ENCODE results near the gene PTTG1IP.
"Not testable (repeated sequence)": the region's sequence is repeated elsewhere in the genome, so short reads cannot be mapped to it uniquely, and the experiment has no call there.

Gene PTTG1IP

GRCh38 chr21:44842721-44843445 is 30.6 kb downstream of the PTTG1IP start:
- DNase-seq (ENCODE audit: low spot score) = no peak

- DNase-seq (ENCODE audit: low spot score) = no peak
These were observed 31.4 kb downstream of the PTTG1IP start for GRCh38 chr21:44842087-44842486.

- no peak for DNase-seq (ENCODE audit: low spot score)
These were observed 32.7 kb downstream of the PTTG1IP start for GRCh38 chr21:44840771-44841170.

GRCh38 chr21:44838951-44839350 is 34.5 kb downstream of the PTTG1IP start:
- DNase-seq (ENCODE audit: low spot score) = no peak

- peak; percentile 26 for DNase-seq (ENCODE audit: low spot score)
These were observed 35.2 kb downstream of the PTTG1IP start for GRCh38 chr21:44838039-44838895.

- DNase-seq (ENCODE audit: low spot score) = no peak
These were observed 36.0 kb downstream of the PTTG1IP start for GRCh38 chr21:44837537-44837936.

GRCh38 chr21:44836666-44837471 is 36.6 kb downstream of the PTTG1IP start:
- no peak for DNase-seq (ENCODE audit: low spot score)

GRCh38 chr21:44836349-44836665 is 37.2 kb downstream of the PTTG1IP start:
- no peak for DNase-seq (ENCODE audit: low spot score)

- no peak for DNase-seq (ENCODE audit: low spot score)
These were observed 37.9 kb downstream of the PTTG1IP start for GRCh38 chr21:44835647-44835973.

GRCh38 chr21:44834951-44835646 is 38.4 kb downstream of the PTTG1IP start:
- no peak for DNase-seq (ENCODE audit: low spot score)

- no peak for DNase-seq (ENCODE audit: low spot score)
These were observed 39.1 kb downstream of the PTTG1IP start for GRCh38 chr21:44834231-44834950.

GRCh38 chr21:44833663-44834062 is 39.8 kb downstream of the PTTG1IP start:
- no peak for DNase-seq (ENCODE audit: low spot score)

GRCh38 chr21:44832516-44833255 is 40.8 kb downstream of the PTTG1IP start:
- not testable (repeated sequence) for DNase-seq (ENCODE audit: low spot score)

- no peak for DNase-seq (ENCODE audit: low spot score)
These were observed 42.1 kb downstream of the PTTG1IP start for GRCh38 chr21:44831227-44831860.

- DNase-seq (ENCODE audit: low spot score) = no peak
These were observed 43.9 kb downstream of the PTTG1IP start for GRCh38 chr21:44829507-44830092.

- no peak for DNase-seq (ENCODE audit: low spot score)
These were observed 45.0 kb downstream of the PTTG1IP start for GRCh38 chr21:44828362-44829056.

- no peak for DNase-seq (ENCODE audit: low spot score)
These were observed 50.3 kb downstream of the PTTG1IP start for GRCh38 chr21:44823179-44823660.

GRCh38 chr21:44822484-44823178 is 50.9 kb downstream of the PTTG1IP start:
- DNase-seq (ENCODE audit: low spot score) = no peak
